Activated CD8-positive, alpha-beta memory T cell treated with anti-CD3 and anti-CD28 coated beads, Interleukin-2, amount 50 U/mL, for 48 hours (primary cell): ENCODE data around the gene CD6.
A peak's percentile ranks its signal among the peaks of the same experiment; 100 is the strongest.

Experiments
- DNase-seq: peaks from one replicate; pipeline ENCODE4 v3.0.0-alpha.2; 2020

The CD6 gene

DNA sequence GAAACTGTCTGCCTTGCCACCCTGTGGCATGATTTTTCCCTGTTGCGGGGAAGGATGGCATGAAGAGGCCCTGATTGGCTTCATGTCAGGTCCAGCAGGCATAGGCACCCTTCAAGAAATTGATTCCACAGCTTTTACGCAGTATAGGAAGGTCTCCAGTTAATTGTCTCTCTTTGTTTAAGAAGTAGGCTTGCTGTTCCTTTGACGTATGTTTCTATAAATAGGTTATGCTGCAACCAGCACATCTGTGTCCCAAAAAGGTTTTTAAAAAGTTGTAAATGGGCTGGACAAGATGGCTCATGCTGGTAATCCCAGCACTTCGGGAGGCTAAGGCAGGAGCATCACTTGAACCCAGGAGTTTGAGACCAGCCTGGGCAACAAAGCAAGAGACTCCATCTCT is 62.6 kb downstream of the CD6 start:
- no peak for DNase-seq

DNA sequence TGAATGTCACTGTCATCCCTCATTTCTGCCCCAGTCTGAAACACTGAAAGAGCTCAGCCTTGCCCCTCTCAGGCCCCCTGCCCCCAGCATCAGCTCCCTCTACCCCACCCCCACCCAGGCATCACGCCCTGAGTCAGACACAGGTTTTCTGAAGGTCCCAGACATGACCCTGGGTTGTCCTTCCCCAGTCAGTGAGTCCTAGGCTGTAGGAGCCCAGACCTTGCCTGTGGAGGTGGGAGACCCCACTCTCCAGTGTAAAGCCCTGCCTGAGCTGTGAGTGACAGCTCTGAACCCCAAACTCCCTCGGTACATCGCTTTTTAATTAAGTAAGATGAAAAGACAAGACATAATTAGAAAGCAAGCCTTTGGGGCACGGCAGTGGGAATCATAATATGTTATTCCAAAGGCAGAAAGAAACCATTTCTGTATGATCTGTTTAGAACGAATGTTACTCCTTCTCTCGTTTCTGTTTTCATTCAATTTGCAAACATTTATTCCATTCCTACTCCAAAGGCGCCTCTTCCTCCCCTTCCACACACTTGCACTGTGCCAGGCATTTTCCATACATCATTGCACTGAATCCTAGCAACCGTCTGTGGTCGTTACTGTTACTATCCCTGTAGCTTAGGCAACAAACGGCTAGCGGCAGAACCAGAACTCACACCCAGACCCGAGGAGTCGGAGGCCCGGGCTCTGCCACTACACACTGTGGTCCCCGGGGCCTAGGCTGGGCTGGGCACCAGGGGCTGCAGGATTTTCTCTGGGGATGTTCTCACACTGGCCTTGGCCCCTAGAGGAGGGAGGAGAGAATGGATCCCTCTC is 63.4 kb downstream of the CD6 start:
- DNase-seq: no peak

DNA sequence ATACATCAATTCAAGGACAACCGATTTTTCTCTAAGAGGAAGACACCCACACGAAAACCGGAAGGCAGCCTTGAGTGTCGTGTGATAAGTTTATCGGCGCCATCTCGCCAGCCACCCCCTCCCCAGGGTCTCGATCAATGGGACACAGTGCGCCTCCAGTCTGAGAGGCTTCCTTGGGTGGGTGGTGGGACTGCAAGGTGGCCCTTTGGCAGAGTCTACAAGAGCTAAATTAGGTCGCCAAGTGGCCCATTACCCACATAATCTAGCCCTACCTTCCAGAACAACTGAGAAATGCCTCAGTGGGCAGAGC is 64.0 kb downstream of the CD6 start:
- DNase-seq: no peak

DNA sequence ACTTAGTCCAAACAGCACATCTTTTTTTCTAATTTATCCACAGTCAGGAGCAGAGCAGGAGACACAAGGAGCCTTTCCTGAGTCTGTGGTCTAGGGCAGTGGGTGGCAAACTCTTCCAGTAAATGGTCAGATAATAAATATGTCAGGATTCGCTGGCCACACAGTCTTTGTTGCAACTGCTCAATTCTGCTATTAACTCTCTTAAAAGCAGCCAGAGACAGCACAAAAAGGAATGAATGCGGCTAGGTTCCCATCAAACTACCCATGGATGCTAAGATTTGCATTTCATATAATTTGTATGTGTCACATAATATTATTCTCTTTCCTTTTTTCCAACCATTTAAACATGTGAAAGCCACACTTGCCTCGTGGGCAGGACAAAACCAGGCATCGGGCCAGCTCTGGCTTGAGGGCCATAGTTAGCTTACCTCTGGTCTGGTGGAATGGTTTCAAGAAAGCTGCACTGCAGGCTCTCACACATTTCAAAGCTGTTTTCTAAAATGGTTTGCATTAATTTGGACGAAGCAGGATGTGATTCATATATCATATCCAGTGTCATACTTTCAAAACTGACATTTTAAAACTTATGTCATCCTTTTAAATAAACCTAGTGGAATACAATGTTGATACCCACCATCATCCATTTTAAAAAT is 66.1 kb downstream of the CD6 start:
- no peak for DNase-seq

DNA sequence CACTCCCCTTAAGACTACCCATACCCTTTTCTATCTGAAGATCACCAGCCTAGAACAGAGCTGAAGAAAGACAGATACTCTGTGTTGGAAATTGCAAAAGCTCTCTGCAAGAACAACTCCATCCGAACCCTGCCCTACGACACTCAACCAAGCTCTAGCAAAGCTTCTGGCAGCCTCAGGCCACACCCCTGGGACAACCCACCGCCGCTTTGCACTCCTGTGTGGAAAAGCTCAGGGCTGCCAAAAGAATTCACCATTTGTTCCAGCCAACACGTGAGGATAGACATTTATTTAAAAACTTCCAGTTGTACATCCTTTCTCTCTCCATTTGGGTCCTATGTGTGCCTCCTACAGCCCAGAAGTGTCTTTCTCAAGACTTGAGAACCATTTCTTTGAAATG is 68.4 kb downstream of the CD6 start:
- no peak for DNase-seq

DNA sequence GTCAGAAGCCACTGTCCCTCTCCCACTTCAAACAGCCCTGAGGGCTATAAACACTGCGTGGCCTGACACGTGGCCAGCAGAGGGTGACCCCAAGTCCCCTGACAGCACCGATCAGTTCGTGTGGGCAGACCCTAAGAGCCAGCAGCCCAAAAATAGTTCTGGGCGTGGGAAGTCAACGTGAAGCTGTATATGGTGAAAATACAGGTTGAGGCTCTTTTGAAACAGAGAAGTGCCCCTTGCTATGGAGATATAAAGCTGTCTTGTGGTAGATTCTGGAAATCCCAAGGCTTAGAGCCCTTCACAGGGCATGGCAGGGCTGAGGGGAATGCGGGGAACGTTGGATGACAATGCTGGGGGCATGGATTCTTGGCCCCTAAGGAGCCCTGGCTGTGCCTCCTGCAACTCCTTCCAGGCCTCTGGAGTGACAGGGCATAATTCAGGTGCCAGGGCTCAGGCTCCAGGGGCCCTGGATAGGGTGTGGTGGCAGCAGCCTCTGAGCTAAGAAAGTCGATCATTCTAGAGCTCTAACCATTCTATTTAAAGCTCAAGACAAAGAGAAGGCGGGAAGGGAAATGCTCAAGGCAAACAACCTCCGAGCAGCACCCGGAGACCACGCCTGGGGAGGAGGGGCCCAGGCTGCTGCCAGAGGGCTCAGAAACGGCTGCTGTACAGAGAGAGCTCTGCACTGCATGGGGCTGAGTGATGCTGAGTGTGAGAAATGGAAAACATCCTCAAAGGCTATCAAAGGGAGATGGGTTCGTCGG is 70.5 kb downstream of the CD6 start:
- DNase-seq: peak; percentile 79

DNA sequence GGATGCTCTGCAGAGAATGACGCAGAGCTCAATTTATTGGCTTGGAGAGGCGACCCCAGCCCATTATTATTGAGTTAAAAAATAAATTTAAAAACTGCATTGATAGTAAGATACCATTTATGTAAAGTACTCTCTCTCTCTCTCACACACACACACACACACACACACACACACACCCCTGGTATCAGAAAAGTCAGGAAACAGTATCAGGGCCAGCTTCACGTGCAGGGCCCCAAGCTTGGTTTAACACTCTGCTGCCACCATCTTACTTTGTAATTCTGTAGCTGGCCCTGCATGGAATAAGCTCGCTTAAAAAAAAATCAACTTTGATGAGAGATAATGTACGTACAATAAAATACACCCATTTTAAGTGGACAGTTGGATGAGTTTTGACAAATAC is 71.1 kb downstream of the CD6 start:
- no peak for DNase-seq

DNA sequence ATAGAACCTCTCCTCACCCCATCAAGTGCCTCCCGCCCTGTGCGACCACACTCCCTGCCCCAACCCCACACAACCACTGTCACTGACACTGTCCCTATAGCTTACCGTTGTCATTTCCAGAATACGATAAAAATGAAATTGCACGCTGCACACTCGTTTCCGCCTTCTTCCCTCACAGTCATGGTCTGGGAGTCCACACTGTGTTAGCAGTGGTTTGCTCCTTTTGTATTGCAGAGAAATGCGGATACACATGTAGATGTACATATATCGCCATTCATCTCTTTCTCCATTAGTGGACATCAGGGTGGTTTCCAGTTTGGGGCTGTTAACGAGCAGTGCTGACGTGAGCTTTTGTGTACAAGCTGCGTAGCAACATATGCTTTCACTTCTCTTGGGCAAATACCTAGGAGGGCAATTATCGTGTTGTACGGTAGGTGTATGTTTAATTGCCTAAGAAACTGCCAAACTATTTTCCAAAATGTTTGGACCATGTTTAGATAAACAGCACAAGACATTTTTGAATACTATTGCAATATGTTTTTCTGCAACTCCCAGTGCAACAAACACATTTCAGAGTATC is 71.6 kb downstream of the CD6 start:
- DNase-seq: no peak

DNA sequence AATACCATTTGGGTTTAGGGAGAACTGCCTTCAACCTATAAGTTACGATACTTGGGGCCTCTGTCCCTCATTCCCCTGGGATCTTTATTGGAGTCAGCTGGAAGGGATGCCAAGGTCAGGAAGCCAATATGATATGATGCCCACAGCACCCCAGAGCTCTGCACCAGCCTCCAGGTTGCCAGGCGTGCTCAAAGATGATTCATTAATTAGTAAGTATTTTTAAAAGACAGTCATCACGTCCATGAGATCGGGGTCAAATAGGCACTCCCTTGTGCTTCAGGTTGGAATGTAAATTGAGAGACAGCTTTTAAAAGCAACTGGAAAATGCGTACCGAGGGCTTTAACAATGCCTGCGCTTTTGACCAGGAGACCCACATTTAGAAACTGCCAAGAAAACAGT is 73.8 kb downstream of the CD6 start:
- DNase-seq: no peak

DNA sequence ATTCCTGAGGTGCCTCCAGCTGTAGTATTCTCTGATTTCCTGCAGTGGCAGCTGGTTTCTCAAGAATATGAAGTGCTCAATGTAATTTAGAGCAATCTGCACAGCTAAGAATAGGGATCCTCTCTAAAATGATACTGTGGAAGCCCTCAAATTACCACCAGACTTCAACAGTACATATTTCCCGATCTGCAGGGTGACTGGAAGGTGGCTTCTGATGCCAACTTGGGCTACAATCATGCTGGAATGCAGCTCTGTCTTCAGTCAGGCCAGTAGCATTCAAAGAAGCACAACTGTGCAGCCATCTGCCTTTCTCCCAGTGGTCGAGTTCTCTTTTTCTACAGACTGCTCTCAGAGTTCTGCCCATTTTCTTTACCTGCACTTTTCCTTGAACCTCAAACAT is 75.4 kb downstream of the CD6 start:
- DNase-seq: no peak

DNA sequence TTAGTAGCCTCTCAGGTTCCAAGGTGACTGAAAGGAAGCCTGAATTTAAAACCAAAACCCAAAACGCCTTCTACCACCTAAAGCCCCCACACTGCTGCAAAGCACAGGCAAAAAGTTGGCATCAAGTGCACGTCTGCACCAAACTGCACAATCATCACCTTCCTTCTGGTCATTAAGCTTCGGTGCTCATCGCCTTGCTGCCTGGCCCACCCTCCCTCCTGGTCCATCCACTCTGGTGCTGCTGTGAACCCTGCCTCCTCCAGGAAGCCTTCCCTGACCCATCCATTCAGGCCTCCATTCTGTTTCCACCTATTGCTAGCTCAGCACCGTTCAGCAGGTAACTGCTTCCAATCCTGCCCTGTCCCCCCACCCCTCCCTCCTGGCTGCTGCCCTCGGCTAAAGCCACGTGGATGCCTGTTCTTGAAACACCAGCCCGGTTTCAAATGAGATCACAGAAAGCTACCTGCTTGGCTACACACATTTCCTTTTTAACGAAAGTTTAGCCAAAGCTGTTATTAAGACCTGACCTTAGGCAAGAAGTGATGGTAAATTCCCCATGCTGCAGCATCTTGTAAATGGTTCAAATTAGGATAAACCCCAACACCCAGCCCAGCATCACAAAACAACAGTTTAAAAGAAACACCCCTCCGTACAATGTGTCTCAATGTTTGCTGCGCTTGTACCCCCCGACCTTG is 77.0 kb downstream of the CD6 start:
- DNase-seq: no peak

DNA sequence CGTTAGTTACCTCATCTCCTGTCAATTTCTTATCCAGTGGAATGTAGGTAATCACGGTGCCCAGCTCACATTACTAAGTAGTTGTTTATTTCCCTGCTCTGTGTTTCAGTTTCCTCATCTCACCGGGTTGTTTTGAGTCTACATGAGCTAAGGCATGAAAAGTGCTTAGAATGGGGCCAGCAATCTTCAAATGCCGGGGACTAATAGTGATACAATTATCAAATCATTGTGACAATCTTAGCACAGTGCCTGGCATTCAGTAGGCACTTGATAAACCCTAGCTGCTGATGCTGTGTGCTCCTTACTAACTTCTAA is 77.5 kb downstream of the CD6 start:
- no peak for DNase-seq

DNA sequence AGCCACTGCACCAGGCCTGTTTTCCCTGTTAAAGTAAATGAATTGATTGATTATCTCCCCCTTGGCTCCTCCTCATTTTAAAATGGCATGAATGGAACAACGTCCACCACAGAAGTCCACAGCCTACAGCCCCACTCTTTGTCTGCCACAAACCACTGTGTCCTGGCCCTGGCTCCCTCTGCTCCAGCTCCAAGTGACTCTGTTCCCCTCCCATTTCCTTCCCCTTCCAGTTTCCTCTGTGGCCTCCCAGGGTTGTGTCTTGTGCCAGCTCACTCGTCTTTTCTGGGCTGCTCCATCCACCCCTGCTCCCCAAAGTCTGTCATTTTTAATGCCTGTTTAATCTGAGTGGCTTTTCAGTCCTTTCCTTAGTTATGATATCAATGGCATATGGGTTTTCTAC is 78.4 kb downstream of the CD6 start:
- peak; percentile 18 for DNase-seq

DNA sequence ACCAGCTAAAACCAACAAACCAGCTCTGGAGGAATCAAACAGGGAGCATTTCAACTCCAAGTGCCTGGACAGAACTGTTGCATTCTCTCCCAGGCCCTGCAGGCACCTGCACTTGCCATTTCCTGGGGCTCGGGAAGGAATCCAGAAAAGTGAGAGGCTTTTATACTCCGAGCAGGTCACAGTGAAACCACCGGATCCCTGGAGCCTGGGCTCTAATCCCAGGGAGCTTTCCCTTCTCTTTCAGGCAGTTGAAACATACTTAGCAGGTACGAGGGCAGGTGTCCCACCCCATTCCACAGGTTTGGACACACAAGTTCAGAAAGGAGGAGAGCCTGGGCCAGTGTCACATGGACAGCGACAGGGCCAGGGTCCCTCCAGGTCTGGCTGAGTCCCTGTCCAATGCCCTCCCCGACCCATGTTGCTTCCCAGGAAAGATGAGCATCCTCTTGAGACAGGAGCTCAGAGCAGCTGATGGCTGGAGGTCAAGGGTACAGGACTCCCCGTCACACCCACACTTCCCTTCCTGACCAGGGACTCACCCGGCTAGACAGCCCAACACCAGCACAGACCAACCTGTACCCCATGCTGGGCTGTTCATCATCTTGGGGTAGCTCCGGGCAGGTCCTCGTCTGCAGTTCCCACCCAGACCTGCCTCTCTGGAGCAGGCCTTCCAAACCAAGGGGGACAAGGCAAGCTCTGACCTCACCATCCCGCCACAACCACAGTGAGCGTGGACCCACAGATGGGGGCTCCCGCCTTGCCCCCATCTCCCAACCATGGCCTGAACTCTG is 80.9 kb downstream of the CD6 start:
- DNase-seq: peak; percentile 47

DNA sequence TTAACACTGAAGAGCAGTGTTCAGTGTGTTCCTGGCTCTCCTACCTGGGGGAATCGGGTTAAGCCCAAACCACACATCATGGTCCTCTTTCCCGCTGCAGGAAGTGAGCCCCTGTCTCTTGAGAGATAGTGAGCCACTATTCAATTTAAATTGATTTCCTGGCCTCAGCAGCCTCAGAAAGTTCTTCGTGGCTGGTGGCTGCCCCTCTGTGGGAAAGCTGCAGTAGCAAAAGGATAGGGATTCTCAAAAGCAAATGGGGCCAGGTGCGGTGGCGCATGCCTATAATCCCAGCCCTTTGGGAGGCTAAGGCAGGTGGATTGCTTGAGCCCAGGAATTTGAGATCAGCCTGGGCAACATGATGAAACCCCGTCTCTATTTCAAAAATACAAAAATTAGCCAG is 81.7 kb downstream of the CD6 start:
- peak; percentile 45 for DNase-seq

DNA sequence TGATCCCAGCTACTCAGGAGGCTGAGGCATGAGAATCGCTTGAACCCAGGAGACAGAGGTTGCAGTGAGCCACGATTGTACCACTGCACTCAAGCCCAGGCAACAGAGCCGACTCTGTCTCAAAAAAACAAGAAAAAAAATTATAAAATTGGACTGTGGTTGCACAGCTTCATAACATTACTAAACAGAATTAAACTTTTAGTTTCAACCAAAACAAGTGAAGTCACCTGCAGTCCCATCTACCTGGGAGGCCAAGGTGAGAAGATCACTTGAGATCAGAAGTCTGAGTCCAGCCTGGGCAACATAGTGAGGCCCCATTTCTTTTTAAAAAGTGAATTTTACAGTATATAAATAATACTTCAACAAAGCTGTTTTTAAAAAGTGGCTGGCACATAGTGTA is 83.0 kb downstream of the CD6 start:
- DNase-seq: peak; percentile 40

DNA sequence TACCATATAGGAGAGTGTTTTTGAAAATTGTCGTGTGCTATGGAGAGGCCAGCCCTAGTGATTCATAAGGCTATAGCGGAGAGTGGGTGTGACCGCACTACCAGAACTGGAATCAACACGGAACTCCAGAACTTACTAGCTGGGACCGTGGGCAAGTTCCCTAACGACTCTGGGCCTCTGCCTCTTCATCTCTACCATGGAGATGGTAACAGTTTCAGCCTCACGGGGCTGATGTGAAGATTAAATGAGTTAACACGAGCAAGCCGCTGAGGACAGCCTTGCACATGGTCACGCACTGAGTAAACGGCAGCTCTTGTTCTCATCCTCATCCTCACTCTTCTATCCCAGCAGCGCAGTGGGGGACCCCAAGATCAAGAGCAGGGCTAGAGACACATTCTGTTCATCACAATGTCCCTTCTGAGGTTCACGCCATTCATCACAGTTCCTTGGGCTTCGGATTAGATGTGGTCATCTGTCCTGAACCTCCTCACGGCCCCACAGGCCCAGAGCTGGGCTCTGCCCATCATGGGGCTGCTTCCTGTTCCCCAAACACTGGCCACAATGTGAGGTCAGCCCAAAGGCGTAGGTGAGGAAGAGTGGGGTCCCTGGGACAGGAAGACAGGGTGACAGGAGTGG is 83.6 kb downstream of the CD6 start:
- DNase-seq: peak; percentile 71

DNA sequence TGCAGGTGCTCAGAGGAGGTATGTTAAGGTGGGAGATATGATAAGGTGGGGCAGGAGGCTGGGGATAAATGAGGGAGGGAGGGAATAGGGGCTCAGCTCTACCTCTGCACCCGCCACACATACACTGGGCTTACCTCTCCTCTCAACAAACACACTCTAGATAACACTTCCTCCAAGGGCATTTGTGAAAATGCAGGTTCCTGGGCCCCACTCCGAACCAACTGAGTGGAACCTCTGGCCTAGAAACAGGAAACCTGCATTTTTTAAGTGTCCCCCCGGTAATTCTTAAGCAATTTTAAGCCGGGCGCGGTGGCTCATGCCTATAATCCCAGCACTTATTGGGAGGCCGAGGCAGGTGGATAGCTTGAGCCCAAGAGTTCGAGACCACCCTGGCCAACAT is 84.3 kb downstream of the CD6 start:
- DNase-seq: peak; percentile 40

DNA sequence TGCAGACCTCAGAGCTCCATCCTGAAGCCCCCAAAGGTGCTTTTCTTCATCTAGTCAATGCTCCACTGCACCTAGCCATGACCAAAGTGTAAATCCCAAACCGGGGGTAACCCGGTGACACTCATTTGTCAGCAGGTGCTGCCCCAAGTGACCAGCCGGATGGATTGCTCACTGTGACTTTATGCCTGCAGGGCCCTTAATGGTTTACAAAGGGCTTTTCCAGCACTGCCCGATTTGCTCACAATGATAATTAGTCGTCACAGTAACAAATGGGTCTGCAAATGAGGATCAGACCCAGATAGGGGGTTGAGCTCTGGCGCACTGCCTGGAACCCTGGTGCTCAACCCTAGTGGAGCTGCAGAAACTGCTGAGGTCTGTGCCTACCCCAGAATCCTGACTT is 85.1 kb downstream of the CD6 start:
- DNase-seq: peak; percentile 50

DNA sequence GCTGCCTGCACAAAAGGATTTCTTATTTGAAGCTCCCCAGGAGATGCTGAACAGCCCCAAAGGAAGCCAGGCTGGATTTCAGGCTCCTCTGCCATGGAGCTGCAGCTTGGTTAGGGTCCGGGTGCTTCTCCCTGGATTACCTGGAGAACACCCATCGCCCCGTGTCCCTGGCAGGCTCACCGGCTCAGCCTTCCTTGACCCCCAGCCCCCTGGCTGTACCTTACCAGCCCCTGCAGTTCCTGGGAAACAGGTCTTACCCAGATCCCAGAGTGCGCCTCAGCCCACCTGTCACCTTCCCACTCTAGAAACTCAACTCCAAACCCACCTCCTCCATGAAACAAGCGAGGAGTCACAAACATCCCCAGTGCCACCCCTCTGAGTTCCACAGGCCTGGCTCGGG is 85.5 kb downstream of the CD6 start:
- DNase-seq: peak; percentile 52

DNA sequence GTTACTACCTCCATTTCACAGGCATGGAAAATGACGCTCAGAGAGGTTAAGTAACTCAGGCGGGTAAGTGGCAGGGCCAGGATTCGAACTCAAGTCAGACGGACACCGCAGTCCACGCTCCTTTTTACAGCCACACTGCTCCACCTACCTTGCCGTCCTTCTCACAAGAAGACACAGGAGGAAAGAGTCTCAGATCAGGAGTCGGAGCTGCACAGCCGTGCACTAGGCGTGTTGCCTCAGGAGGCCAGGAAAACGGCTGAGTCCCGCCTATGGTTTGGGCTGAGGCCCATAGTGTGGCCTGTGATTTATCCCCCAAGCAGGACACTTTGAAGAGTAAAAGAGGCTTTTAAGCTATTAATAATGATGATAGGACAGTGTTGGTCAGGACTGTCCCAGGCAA is 86.1 kb downstream of the CD6 start:
- peak; percentile 48 for DNase-seq
